ENCODE results near the gene TPCN2. TPM values are rescaled to one million over a fixed set of nuclear protein-coding genes. Genes with fewer than 3 reads are reported as not detected.

The TPCN2 gene
- total and polyA plus RNA-seq, 9 of the 15 experiments (the other 6 are each of a cell fraction or from before 2014, with no cell fraction given): 0.66 to 10.2 (median 4.6) TPM

DNA sequence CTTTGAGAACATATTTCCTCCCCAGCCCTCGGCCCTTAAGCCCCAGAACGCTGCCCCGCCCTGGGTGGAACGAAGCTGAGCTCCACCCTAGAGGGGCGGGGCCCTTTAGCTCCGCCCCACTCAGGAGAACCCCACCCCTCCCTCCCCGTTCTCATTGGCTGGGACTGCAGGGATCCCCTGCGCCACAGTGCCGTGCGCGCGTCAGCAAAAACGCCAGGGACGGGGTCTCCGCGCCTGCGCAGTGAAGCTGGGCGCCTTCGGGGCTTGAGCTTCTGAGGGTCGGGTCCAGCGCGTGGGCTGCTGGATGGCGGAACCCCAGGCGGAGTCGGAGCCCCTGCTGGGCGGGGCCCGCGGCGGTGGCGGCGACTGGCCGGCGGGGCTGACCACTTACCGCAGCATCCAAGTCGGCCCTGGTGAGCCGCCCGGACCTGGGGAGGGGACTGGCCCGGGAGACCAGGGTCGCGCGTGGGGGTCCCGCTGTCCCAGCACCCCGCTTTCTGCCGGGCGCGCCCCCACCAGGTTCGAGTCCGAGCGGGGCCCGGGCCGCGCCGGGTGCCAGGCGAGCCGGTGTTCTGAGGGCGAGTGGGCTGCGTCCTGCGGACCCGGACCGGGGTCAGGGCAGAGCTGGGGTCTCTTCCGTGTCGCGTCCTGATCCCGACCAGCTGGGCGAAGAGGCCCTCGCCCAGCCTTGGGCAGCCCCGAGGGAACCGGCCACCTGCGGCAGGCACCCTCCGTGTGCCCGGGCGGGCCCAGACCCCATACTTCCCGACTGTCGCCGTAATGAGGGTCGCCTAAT is at the start of gene TPCN2 (continued):
- no peak for TF ChIP-seq DDX20 (tag; IDR thresholded peaks at IDR 0.05; ENCODE audit: low read depth)
- no peak for TF ChIP-seq KDM1A (IDR thresholded peaks at IDR 0.05)
- TF ChIP-seq MCM5 (IDR thresholded peaks at IDR 0.05; ENCODE audit: low read depth): no peak
- TF ChIP-seq, protein P1, sequence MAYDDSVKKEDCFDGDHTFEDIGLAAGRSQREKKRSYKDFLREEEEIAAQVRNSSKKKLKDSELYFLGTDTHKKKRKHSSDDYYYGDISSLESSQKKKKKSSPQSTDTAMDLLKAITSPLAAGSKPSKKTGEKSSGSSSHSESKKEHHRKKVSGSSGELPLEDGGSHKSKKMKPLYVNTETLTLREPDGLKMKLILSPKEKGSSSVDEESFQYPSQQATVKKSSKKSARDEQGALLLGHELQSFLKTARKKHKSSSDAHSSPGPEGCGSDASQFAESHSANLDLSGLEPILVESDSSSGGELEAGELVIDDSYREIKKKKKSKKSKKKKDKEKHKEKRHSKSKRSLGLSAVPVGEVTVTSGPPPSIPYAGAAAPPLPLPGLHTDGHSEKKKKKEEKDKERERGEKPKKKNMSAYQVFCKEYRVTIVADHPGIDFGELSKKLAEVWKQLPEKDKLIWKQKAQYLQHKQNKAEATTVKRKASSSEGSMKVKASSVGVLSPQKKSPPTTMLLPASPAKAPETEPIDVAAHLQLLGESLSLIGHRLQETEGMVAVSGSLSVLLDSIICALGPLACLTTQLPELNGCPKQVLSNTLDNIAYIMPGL (CRISPR knock-in tag; IDR thresholded peaks at IDR 0.05): no peak
- TF ChIP-seq ZNF408 (CRISPR knock-in tag; IDR thresholded peaks at IDR 0.05; ENCODE audit: low read depth): no peak
- TF ChIP-seq, protein P2, sequence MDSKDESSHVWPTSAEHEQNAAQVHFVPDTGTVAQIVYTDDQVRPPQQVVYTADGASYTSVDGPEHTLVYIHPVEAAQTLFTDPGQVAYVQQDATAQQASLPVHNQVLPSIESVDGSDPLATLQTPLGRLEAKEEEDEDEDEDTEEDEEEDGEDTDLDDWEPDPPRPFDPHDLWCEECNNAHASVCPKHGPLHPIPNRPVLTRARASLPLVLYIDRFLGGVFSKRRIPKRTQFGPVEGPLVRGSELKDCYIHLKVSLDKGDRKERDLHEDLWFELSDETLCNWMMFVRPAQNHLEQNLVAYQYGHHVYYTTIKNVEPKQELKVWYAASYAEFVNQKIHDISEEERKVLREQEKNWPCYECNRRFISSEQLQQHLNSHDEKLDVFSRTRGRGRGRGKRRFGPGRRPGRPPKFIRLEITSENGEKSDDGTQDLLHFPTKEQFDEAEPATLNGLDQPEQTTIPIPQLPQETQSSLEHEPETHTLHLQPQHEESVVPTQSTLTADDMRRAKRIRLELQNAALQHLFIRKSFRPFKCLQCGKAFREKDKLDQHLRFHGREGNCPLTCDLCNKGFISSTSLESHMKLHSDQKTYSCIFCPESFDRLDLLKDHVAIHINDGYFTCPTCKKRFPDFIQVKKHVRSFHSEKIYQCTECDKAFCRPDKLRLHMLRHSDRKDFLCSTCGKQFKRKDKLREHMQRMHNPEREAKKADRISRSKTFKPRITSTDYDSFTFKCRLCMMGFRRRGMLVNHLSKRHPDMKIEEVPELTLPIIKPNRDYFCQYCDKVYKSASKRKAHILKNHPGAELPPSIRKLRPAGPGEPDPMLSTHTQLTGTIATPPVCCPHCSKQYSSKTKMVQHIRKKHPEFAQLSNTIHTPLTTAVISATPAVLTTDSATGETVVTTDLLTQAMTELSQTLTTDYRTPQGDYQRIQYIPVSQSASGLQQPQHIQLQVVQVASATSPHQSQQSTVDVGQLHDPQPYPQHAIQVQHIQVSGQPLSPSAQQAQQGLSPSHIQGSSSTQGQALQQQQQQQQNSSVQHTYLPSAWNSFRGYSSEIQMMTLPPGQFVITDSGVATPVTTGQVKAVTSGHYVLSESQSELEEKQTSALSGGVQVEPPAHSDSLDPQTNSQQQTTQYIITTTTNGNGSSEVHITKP (IDR thresholded peaks at IDR 0.05; ENCODE audit: partially characterized antibody): no peak
- TF ChIP-seq RBM14 (IDR thresholded peaks at IDR 0.05; ENCODE audit: borderline replicate concordance, insufficient read depth, low read depth, low read length): no peak
- TF ChIP-seq POLR2G (IDR thresholded peaks at IDR 0.05; ENCODE audit: low read depth, low read length): peak; percentile 86
- TF ChIP-seq ESRRA (IDR thresholded peaks at IDR 0.05; ENCODE audit: borderline replicate concordance, low read depth): no peak
- TF ChIP-seq TCFL5 (CRISPR knock-in tag; conservative IDR thresholded peaks at IDR 0.05): no peak
- peak; percentile 70 for TF ChIP-seq SUPT5H (IDR thresholded peaks at IDR 0.05)
- 0 out of 2 replicates have a peak, but pooled peaks have one; percentile 11 for TF ChIP-seq GABPB1 (CRISPR knock-in tag; IDR thresholded peaks at IDR 0.05)
- TF ChIP-seq, protein P3, sequence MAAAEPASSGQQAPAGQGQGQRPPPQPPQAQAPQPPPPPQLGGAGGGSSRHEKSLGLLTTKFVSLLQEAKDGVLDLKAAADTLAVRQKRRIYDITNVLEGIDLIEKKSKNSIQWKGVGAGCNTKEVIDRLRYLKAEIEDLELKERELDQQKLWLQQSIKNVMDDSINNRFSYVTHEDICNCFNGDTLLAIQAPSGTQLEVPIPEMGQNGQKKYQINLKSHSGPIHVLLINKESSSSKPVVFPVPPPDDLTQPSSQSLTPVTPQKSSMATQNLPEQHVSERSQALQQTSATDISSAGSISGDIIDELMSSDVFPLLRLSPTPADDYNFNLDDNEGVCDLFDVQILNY (CRISPR knock-in tag; IDR thresholded peaks at IDR 0.05): no peak
- TF ChIP-seq ZNF57 (CRISPR knock-in tag; IDR thresholded peaks at IDR 0.05): no peak
- TF ChIP-seq, protein P4, sequence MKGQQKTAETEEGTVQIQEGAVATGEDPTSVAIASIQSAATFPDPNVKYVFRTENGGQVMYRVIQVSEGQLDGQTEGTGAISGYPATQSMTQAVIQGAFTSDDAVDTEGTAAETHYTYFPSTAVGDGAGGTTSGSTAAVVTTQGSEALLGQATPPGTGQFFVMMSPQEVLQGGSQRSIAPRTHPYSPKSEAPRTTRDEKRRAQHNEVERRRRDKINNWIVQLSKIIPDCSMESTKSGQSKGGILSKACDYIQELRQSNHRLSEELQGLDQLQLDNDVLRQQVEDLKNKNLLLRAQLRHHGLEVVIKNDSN (CRISPR knock-in tag; IDR thresholded peaks at IDR 0.05): no peak
- no peak for TF ChIP-seq CHD1 (IDR thresholded peaks at IDR 0.05; ENCODE audit: low read length)
- TF ChIP-seq NRF1 (conservative IDR thresholded peaks at IDR 0.05 in 1 of 2, IDR thresholded peaks at IDR 0.05 in 1 of 2): peak; percentile 96 to 97
- no peak for TF ChIP-seq CTBP1 (IDR thresholded peaks at IDR 0.05; ENCODE audit: borderline replicate concordance)

Data from K562 (cell line).